Measurements from ENCODE around the gene SUOX. TPM values are rescaled to one million over a fixed set of nuclear protein-coding genes. Genes with fewer than 3 reads are reported as not detected.
"Not testable (repeated sequence)": the region's sequence is repeated elsewhere in the genome, so short reads cannot be mapped to it uniquely, and the experiment has no call there.

The SUOX gene
- total RNA-seq, 2 donors from 2014 or later: 10.6 to 20.8 TPM

DNA sequence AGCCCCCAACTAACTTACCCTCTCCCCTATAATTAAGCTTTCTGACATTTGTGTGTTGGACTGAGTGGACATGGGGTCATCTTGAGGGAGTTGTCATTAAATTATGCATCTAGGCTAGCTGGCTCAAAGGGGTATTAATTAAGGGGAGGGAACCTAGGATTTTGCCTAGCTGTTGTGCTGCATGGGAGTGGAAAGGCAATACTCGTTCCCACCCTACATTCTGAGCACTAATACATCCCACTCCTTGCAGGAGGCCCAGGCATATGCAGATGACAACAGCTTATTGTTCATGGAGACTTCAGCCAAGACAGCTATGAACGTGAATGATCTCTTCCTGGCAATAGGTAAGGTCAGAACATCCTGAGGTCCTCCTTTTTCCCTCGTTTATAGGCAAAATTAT is 6.0 kb upstream of the SUOX start:
- no peak overlapping the region for H3K27ac ChIP-seq
- H3K9me3 ChIP-seq: no peaks in the 10 kb centered on the region
- 81 to 82% methylated on average over 3 of the region's 3 CpGs for WGBS, 2 donors
- no peaks in the 10 kb centered on the region for H3K4me1 ChIP-seq
- intact Hi-C loops (cut with DNase I): no loop called here
- H3K36me3 ChIP-seq (replicated peaks in 1 of 2; ENCODE audit: insufficient read depth in 1 of 2, low read depth in 2 of 2): peaks cover 14 to 23% of the 10 kb centered on the region in 2 donors
- ATAC-seq (no peak), DNase-seq (no peak)
- TF ChIP-seq POLR2A (IDR thresholded peaks at IDR 0.05) (no peak), CTCF (IDR thresholded peaks at IDR 0.05) (no peak)
- H3K27me3 ChIP-seq: no peaks in the 10 kb centered on the region
- H3K4me3 ChIP-seq: no peak overlapping the region

GRCh38 chr12:55993230-55993853 is 3.7 kb upstream of the SUOX start:
- ATAC-seq (no peak), DNase-seq (no peak)
- Histone ChIP-seq H3K36me3 (replicated peaks in 1 of 2; ENCODE audit: insufficient read depth in 1 of 2, low read depth in 2 of 2) (peaks cover 8 to 19% of the 10 kb centered on the region in 2 donors), H3K27ac (no peak overlapping the region), H3K4me1 (peaks cover 9% of the 10 kb centered on the region), H3K27me3 (no peaks in the 10 kb centered on the region), H3K4me3 (no peak overlapping the region), H3K9me3 (no peaks in the 10 kb centered on the region)
- 62 to 70% methylated on average over 4 of the region's 4 CpGs for WGBS, 2 donors
- TF ChIP-seq POLR2A (IDR thresholded peaks at IDR 0.05) (no peak), CTCF (IDR thresholded peaks at IDR 0.05) (no peak)
- intact Hi-C loops (cut with DNase I): no loop called here

DNA sequence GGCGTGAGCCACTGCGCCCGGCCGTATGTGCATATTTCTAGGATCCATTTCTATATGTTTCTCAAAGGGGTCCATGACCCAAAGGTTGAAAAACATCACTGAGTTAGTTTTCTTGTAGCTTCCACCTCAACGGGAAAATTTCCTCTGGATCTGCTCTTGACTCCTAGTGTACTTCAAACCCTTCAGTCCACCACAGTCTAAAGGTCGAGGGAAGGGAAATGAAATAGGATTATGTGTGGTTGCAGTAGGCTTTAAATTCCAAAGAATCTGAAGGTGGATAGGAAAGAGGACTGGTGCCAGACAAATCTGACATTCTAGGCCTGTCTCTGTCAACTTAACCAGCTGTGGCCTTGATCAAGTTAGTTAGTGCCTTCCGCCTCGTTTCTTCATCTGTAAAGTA is 1.7 kb upstream of the SUOX start:
- ATAC-seq (no peak), DNase-seq (no peak)
- Histone ChIP-seq H3K27me3 (no peaks in the 10 kb centered on the region), H3K36me3 (replicated peaks in 1 of 2; ENCODE audit: insufficient read depth in 1 of 2, low read depth in 2 of 2) (peaks cover 8 to 19% of the 10 kb centered on the region in 2 donors), H3K27ac (peak overlapping the region in 1 of 4 donors; percentile 93), H3K9me3 (no peaks in the 10 kb centered on the region), H3K4me1 (peaks cover 13% of the 10 kb centered on the region), H3K4me3 (no peak overlapping the region)
- 56 to 62% methylated on average over 8 of the region's 8 CpGs for WGBS, 2 donors
- intact Hi-C loops (cut with DNase I): no loop called here
- TF ChIP-seq CTCF (IDR thresholded peaks at IDR 0.05) (no peak), POLR2A (IDR thresholded peaks at IDR 0.05) (no peak)

GRCh38 chr12:55996201-55996714 is 818 bp upstream of the SUOX start:
- peak overlapping the region in 3 of 4 donors; percentile 77 to 93 (median 80) for H3K27ac ChIP-seq
- H3K36me3 ChIP-seq (replicated peaks in 1 of 2; ENCODE audit: insufficient read depth in 1 of 2, low read depth in 2 of 2): peaks cover 8 to 12% of the 10 kb centered on the region in 2 donors
- peaks cover 15% of the 10 kb centered on the region for H3K4me1 ChIP-seq
- H3K9me3 ChIP-seq: no peaks in the 10 kb centered on the region
- intact Hi-C loops (cut with DNase I): no loop called here
- ATAC-seq (peak; percentile 61), DNase-seq (peak; percentile 62 to 75 (median 70))
- WGBS, 2 donors: 11 to 13% methylated on average over 14 of the region's 14 CpGs
- H3K4me3 ChIP-seq: peak overlapping the region; percentile 10 to 23
- TF ChIP-seq POLR2A (IDR thresholded peaks at IDR 0.05) (no peak), CTCF (IDR thresholded peaks at IDR 0.05) (peak; percentile 83 to 98 (median 91))
- no peaks in the 10 kb centered on the region for H3K27me3 ChIP-seq

DNA sequence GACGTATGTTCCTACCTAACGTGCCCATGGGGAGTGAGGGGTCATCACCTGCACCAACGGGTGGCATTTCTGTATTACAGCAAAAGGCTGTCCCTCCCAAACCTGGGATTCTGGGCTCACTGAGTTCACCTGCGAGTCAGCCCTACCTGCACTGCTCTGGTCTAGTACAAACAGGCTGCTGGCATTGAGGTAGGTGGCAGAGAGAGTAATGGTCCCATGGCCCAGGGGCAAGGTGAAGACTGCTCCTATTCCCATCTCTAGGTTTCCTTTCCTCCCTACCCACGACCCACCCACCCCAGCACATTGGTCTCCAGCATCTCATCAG is 421 bp downstream of the SUOX start:
- peaks cover 2 to 4% of the 10 kb centered on the region in 2 donors for H3K36me3 ChIP-seq (replicated peaks in 1 of 2; ENCODE audit: insufficient read depth in 1 of 2, low read depth in 2 of 2)
- H3K4me3 ChIP-seq: peak overlapping the region; percentile 23 to 73
- 0% methylated on average over 3 to 5 of the region's 5 CpGs for WGBS, 2 donors
- intact Hi-C loops (cut with DNase I): no loop called here
- ATAC-seq (peak; percentile 11), DNase-seq (peak; percentile 25 to 33 (median 32))
- TF ChIP-seq POLR2A (IDR thresholded peaks at IDR 0.05) (no peak), CTCF (IDR thresholded peaks at IDR 0.05) (no peak)
- H3K4me1 ChIP-seq: peaks cover 24% of the 10 kb centered on the region
- peak overlapping the region; percentile 77 to 93 (median 78) for H3K27ac ChIP-seq
- no peaks in the 10 kb centered on the region for H3K9me3 ChIP-seq
- no peaks in the 10 kb centered on the region for H3K27me3 ChIP-seq

GRCh38 chr12:55999522-55999921 is 2.4 kb downstream of the SUOX start:
- H3K27me3 ChIP-seq; DNase-seq; H3K36me3 ChIP-seq (replicated peaks in 1 of 2; ENCODE audit: insufficient read depth in 1 of 2, low read depth in 2 of 2); intact Hi-C loops (cut with DNase I); H3K27ac ChIP-seq; H3K9me3 ChIP-seq; ATAC-seq; H3K4me3 ChIP-seq: not testable (repeated sequence)
- peaks cover 24% of the 10 kb centered on the region for H3K4me1 ChIP-seq
- 61 to 65% methylated on average over 6 of the region's 6 CpGs for WGBS, 2 donors

DNA sequence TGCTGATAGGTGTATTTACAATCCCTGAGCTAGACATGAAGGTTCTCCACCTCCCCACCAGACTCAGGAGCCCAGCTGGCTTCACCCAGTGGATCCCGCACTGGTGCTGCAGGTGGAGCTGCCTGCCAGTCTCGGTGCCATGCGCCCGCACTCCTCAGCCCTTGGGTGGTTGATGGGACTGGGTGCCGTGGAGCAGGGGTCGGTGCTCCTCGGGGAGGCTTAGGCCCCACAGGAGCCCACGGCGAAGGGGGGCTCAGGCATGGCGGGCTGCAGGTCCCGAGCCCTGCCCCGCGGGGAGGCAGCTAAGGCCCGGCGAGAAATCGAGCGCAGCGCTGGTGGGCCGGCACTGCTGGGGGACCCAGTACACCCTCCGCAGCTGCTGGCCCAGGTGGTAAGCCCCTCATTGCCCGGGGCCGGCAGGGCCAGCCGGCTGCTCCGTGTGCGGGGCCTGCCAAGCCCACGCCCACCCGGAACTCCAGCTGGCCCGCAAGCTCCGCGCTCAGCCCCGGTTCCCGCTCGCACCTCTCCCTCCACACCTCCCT is 3.0 kb downstream of the SUOX start:
- H3K4me1 ChIP-seq: peaks cover 24% of the 10 kb centered on the region
- intact Hi-C loops (cut with DNase I); H3K27me3 ChIP-seq; H3K27ac ChIP-seq; DNase-seq; H3K9me3 ChIP-seq; H3K4me3 ChIP-seq; ATAC-seq; H3K36me3 ChIP-seq (replicated peaks in 1 of 2; ENCODE audit: insufficient read depth in 1 of 2, low read depth in 2 of 2): not testable (repeated sequence)
- WGBS, 2 donors: 94 to 100% methylated on average over 7 to 32 of the region's 33 CpGs

Data from body of pancreas (tissue), 4 donors.